Ishikawa (cell line): Measurements from ENCODE around the gene EMILIN2.

Experiments used
- CEBPB ChIP-seq: IDR thresholded peaks from 2 replicates; pipeline ENCODE4 v1.6.1; 2012
- CREB1 ChIP-seq: IDR thresholded peaks from 2 replicates; pipeline ENCODE4 v1.6.1; 2012; ENCODE audit warnings: low read depth
- EGR1 ChIP-seq: IDR thresholded peaks from 2 replicates; pipeline ENCODE4 v1.6.1; 2012
- EP300 ChIP-seq: IDR thresholded peaks from 2 replicates; pipeline ENCODE4 v1.6.1; 2012; ENCODE audit warnings: borderline replicate concordance
- FOXM1 ChIP-seq: IDR thresholded peaks from 2 replicates; pipeline ENCODE4 v1.6.1; 2012; ENCODE audit warnings: low read depth, borderline replicate concordance
- MAX ChIP-seq: IDR thresholded peaks from 2 replicates; pipeline ENCODE4 v1.6.1; 2012
- NFIC ChIP-seq: IDR thresholded peaks from 2 replicates; pipeline ENCODE4 v1.6.1; 2012
- RAD21 ChIP-seq: IDR thresholded peaks from 2 replicates; pipeline ENCODE4 v1.6.1; 2012; ENCODE audit warnings: low read depth
- REST ChIP-seq: IDR thresholded peaks from 2 replicates; pipeline ENCODE4 v1.6.1; 2012; ENCODE audit warnings: low read depth, mild to moderate bottlenecking
- TAF1 ChIP-seq: IDR thresholded peaks from 2 replicates; pipeline ENCODE4 v1.6.1; 2012; ENCODE audit warnings: low read depth, mild to moderate bottlenecking
- TCF12 ChIP-seq: IDR thresholded peaks from 2 replicates; pipeline ENCODE4 v1.6.1; 2012; ENCODE audit warnings: low read depth
- TEAD4 ChIP-seq: IDR thresholded peaks from 2 replicates; pipeline ENCODE4 v1.6.1; 2012
- USF1 ChIP-seq: IDR thresholded peaks from 2 replicates; pipeline ENCODE4 v1.6.1; 2012
- YY1 ChIP-seq: IDR thresholded peaks from 2 replicates; pipeline ENCODE4 v1.6.1; 2012; ENCODE audit warnings: low read depth
- ZBTB7A ChIP-seq: IDR thresholded peaks from 2 replicates; pipeline ENCODE4 v1.6.1; 2012; ENCODE audit warnings: low read depth

EMILIN2 gene

GRCh38 chr18:2894841-2895370 is 48.1 kb downstream of the EMILIN2 start:
- TF ChIP-seq TEAD4 = no peak
- TF ChIP-seq CEBPB = no peak
- TF ChIP-seq TAF1 = no peak
- TF ChIP-seq RAD21 = no peak
- no peak for TF ChIP-seq FOXM1
- no peak for TF ChIP-seq ZBTB7A
- TF ChIP-seq NFIC = no peak
- no peak for TF ChIP-seq TCF12
- no peak for TF ChIP-seq REST
- TF ChIP-seq EGR1 = no peak
- TF ChIP-seq YY1 = no peak
- no peak for TF ChIP-seq CREB1
- TF ChIP-seq EP300 = no peak
- TF ChIP-seq MAX = no peak
- no peak for TF ChIP-seq USF1

GRCh38 chr18:2895391-2895790 is 48.6 kb downstream of the EMILIN2 start:
- TF ChIP-seq RAD21 (no peak), REST (no peak), MAX (no peak)

GRCh38 chr18:2896990-2897389 is 50.2 kb downstream of the EMILIN2 start:
- TF ChIP-seq NFIC = no peak
- no peak for TF ChIP-seq ZBTB7A
- no peak for TF ChIP-seq CEBPB
- no peak for TF ChIP-seq TAF1
- no peak for TF ChIP-seq EP300
- TF ChIP-seq MAX = no peak

GRCh38 chr18:2897448-2898185 is 50.8 kb downstream of the EMILIN2 start:
- TF ChIP-seq FOXM1 = no peak
- no peak for TF ChIP-seq TCF12
- TF ChIP-seq MAX = no peak
- TF ChIP-seq YY1 = no peak
- no peak for TF ChIP-seq TAF1
- no peak for TF ChIP-seq CEBPB
- no peak for TF ChIP-seq EGR1

- TF ChIP-seq ZBTB7A = no peak
- TF ChIP-seq USF1 = no peak
- no peak for TF ChIP-seq TAF1
- no peak for TF ChIP-seq TEAD4
- no peak for TF ChIP-seq CEBPB
- TF ChIP-seq FOXM1 = no peak
- TF ChIP-seq TCF12 = no peak
Observed at GRCh38 chr18:2898186-2898640, 51.4 kb downstream of the EMILIN2 start.
